Progenitor cell of endocrine pancreas (in vitro differentiated cells): ENCODE results near the gene SLC25A39. TPM values are rescaled to one million over a fixed set of nuclear protein-coding genes. Genes with fewer than 3 reads are reported as not detected.
A peak's percentile ranks its signal among the peaks of the same experiment; 100 is the strongest.

Source experiments
- DNase-seq: peaks from one replicate; pipeline ENCODE4 v3.0.0; 2021; ENCODE audit warnings: low spot score; ENCODE audit not compliant: unreplicated experiment
- H3K27ac Mint-ChIP-seq: 2 replicates; pipeline ENCODE4 v1.8.0; 2021; ENCODE audit warnings: mild to moderate bottlenecking, moderate library complexity, mixed read lengths
- H3K27me3 Mint-ChIP-seq: 2 replicates; pipeline ENCODE4 v1.8.0; 2021; ENCODE audit warnings: mixed read lengths
- H3K36me3 Mint-ChIP-seq: 2 replicates; pipeline ENCODE4 v1.8.0; 2022; ENCODE audit warnings: mixed read lengths; ENCODE audit not compliant: insufficient read depth
- H3K4me1 Mint-ChIP-seq: 2 replicates; pipeline ENCODE4 v1.8.0; 2021; ENCODE audit warnings: low read depth, mixed read lengths
- H3K4me3 Mint-ChIP-seq: 2 replicates; pipeline ENCODE4 v1.8.0; 2021; ENCODE audit warnings: low read depth, mild to moderate bottlenecking, moderate library complexity, mixed read lengths
- H3K9me3 Mint-ChIP-seq: 2 replicates; pipeline ENCODE4 v1.8.0; 2021; ENCODE audit warnings: low read depth, mixed read lengths
- total RNA-seq: library from RNA; stranded (reverse); gene quantifications from 2 replicates; pipeline ENCODE4 v1.2.1, GENCODE V29; 2021
- TF ChIP-seq, protein P1 (sequence below): fragments of 200-600 bp; sonication (generic); IDR thresholded peaks from one replicate; pipeline ENCODE4 v1.5.0; 2021; ENCODE audit warnings: antibody characterized with exemption, mild to moderate bottlenecking; ENCODE audit not compliant: unreplicated experiment

Gene SLC25A39
- total RNA-seq, 1 donor from 2014 or later = 139 TPM

DNA sequence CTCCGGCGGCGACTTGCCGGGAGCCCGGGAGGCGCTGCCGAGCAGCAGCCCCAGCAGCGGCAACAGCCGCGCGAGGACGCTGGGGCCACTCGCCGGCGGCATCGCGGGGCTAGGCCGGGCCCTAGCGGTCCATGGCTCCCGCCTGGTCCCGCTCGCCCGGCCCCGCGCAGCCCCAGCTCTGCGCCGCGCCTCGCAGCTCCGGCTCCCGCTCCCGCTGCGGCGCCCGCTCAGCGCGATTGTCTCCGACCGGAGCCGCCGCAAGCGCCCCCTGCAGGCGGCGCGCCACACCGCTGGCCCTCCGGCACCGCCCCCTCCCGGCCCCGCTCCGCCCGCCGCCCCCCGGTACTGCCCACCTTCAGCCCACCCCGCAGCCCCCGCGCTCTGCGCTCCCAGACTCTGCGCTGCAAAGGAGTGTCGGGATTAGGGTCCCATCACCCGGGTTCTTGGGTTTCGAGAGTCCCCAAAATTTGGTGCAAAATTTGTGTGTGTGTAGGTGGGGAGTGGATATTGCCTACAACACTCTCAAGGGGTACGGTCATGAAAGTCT lies 39.1 kb upstream of the SLC25A39 start, which contains the start of gene FAM171A2:
TSS of gene FAM171A2 (minus strand) at position 241 of the 547 bp plus-strand sequence. CDS start at position 102, 139 bp downstream.
- Mint-ChIP-seq H3K4me1 (peaks cover 15% of the 10 kb centered on the region), H3K9me3 (no peaks in the 10 kb centered on the region), H3K4me3 (peak within 1 kb of the TSS; percentile 81), H3K27ac (peak within 1 kb of the TSS; percentile 83), H3K36me3 (no peaks in the 10 kb centered on the region), H3K27me3 (peaks cover 29% of the 10 kb centered on the region)
- TF ChIP-seq, protein P1, sequence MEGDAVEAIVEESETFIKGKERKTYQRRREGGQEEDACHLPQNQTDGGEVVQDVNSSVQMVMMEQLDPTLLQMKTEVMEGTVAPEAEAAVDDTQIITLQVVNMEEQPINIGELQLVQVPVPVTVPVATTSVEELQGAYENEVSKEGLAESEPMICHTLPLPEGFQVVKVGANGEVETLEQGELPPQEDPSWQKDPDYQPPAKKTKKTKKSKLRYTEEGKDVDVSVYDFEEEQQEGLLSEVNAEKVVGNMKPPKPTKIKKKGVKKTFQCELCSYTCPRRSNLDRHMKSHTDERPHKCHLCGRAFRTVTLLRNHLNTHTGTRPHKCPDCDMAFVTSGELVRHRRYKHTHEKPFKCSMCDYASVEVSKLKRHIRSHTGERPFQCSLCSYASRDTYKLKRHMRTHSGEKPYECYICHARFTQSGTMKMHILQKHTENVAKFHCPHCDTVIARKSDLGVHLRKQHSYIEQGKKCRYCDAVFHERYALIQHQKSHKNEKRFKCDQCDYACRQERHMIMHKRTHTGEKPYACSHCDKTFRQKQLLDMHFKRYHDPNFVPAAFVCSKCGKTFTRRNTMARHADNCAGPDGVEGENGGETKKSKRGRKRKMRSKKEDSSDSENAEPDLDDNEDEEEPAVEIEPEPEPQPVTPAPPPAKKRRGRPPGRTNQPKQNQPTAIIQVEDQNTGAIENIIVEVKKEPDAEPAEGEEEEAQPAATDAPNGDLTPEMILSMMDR = peak; percentile 94
- DNase-seq = peak; percentile 73

- Mint-ChIP-seq H3K36me3 (no peaks in the 10 kb centered on the region), H3K9me3 (no peaks in the 10 kb centered on the region), H3K4me1 (peaks cover 15% of the 10 kb centered on the region), H3K27me3 (peaks cover 29% of the 10 kb centered on the region), H3K27ac (peak overlapping the region; percentile 74), H3K4me3 (peak overlapping the region; percentile 81)
- TF ChIP-seq, protein P1 = no peak
- DNase-seq = no peak
These were observed 38.5 kb upstream of the SLC25A39 start for GRCh38 chr17:44362949-44363612.

DNA sequence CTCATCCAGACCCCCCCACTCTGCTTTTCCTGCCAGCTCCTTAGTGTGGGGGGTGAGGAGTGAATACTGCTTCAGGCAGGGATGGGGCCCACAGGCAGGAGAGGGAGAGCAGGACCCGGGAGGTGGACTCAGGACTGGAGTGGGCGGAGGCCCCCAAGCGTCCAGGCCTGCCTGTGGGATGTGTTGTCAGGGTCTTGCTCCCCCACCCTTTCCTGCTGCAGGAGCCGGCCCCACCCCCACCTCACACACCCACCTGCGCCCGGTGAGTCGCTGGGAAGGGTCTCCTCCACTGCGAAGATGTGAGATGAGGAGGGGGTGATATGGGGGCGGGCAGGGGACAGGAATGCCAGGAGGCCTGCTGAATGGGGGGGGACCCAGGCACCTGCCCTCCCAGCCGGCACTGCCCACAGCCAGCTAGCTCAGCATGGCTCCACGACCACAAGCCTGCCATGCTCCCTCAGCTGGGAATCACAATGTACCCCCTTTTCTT lies 37.9 kb upstream of the SLC25A39 start:
- Mint-ChIP-seq H3K4me3 (peak overlapping the region; percentile 81), H3K9me3 (no peaks in the 10 kb centered on the region), H3K4me1 (peaks cover 15% of the 10 kb centered on the region), H3K36me3 (no peaks in the 10 kb centered on the region), H3K27ac (no peak overlapping the region), H3K27me3 (peaks cover 26% of the 10 kb centered on the region)
- TF ChIP-seq, protein P1 = no peak
- DNase-seq = no peak

- H3K4me3 Mint-ChIP-seq = peak overlapping the region; percentile 58
- H3K27ac Mint-ChIP-seq = no peak overlapping the region
These were observed 37.0 kb upstream of the SLC25A39 start for GRCh38 chr17:44361292-44362260.

More at GRCh38 chr17:44361292-44362260, 37.0 kb upstream of the SLC25A39 start:
- peaks cover 18% of the 10 kb centered on the region for H3K27me3 Mint-ChIP-seq
- TF ChIP-seq, protein P1 = no peak
- no peak for DNase-seq
- no peaks in the 10 kb centered on the region for H3K36me3 Mint-ChIP-seq
- H3K9me3 Mint-ChIP-seq = no peaks in the 10 kb centered on the region
- H3K4me1 Mint-ChIP-seq = peaks cover 15% of the 10 kb centered on the region
